Right atrium auricular region (tissue), 2 donors: ENCODE measurements around the gene ACSL4. TPM values are rescaled to one million over a fixed set of nuclear protein-coding genes. Genes with fewer than 3 reads are reported as not detected.

Source experiments
- DNase-seq: peaks from one replicate; pipeline ENCODE4 v3.0.0-alpha.2; 2019; ENCODE audit warnings: low spot score
- H3K27ac ChIP-seq, 2 donors: fragments of 200-600 bp; sonication (generic); 1 replicate in 1 of 2; 2 replicates in 1 of 2; pipeline ENCODE4 v1.5.1; 2016 to 2019
- H3K27me3 ChIP-seq, 2 donors: fragments of 200-600 bp; sonication (generic); one replicate each; pipeline versions ENCODE4 v1.5.1 to v1.6.0; 2017 to 2019
- H3K36me3 ChIP-seq: fragments of 200-600 bp; sonication (generic); one replicate; pipeline ENCODE4 v1.5.1; 2016
- H3K4me1 ChIP-seq, 2 donors: fragments of 200-600 bp; sonication (generic); one replicate each; pipeline versions ENCODE4 v1.5.1 to v1.6.0; 2017 to 2019
- H3K4me3 ChIP-seq, 2 donors: fragments of 200-600 bp; sonication (generic); 1 replicate in 1 of 2; 2 replicates in 1 of 2; pipeline ENCODE4 v1.5.1; 2017 to 2019; ENCODE audit warnings: mild to moderate bottlenecking in 1 of 2, moderate library complexity in 1 of 2
- H3K9me3 ChIP-seq, 2 donors: fragments of 200-600 bp; sonication (generic); one replicate each; pipeline ENCODE4 v1.5.1; 2019
- total RNA-seq, 2 donors: library from RNA; depleted of rRNA; stranded (reverse); fragments of >200 nt; gene quantifications; one replicate each; pipeline ENCODE4 v1.1.0, GENCODE V29; 2016
- TF ChIP-seq, protein P1 (sequence below), 2 donors: fragments of 200-600 bp; sonication (generic); IDR thresholded peaks; one replicate each; pipeline ENCODE4 v1.5.1; 2019; ENCODE audit warnings: antibody characterized with exemption in 2 of 2

The ACSL4 gene
- total RNA-seq, 2 donors from 2014 or later: 40.5 to 45.5 TPM

DNA sequence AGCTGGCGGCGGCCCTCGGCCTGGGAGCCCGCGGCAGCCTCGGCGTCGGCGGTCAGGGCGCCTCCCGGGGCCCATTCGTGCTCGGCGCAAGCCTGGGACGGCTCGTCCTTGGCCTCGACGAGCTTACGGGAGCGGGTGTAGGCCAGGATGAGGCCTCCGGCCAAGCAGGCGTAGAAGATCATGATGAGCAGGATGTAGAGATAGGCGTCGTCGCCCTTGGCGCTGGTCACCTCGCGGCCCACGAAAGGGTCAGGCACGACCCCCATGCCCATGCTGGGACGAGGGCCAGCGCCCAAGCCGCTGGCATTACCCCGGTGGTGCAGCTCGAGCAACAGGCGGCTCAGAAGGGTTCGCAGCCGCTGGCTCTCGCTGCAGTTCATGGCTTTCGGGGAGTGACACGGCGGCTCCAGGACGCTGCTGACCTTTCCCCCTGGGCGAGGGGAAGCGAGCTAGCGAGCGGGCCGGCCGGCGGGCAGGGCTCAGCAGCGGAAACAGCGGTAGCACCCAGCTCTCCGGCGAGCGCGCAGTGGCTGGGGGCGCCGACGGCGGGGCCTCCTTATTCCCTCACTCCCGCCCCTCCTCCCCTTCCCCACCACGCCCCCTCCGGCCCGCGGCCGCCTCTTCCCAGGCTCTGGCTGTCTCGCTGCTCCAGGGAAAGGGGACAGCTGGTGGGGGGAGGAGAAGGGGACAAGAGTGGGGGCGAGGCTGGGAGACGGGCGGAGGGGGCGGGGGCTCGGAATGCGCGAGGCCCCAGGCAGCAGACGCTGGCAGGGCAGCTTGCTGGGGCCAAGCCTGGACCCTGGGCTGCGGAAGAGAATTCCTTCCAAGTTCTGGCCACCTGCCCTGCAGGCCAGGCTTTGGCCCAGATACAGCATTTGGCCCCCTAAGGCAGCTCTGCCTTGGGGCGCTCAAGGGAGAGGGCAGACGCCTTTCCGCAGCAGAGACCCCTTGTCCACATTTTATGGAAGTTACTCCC, 108.1 kb downstream of the ACSL4 start, which contains the start of gene KCNE5:
Gene KCNE5 (minus strand): TSS at position 532 of the 976 bp plus-strand sequence. CDS start 152 bp downstream, at position 380.
- Histone ChIP-seq H3K27me3 (no peaks in the 10 kb centered on the region), H3K27ac (no peak within 1 kb of the TSS), H3K4me3 (peak within 1 kb of the TSS; percentile 11 to 38), H3K9me3 (no peaks in the 10 kb centered on the region), H3K36me3 (no peaks in the 10 kb centered on the region), H3K4me1 (no peaks in the 10 kb centered on the region)
- TF ChIP-seq, protein P1, sequence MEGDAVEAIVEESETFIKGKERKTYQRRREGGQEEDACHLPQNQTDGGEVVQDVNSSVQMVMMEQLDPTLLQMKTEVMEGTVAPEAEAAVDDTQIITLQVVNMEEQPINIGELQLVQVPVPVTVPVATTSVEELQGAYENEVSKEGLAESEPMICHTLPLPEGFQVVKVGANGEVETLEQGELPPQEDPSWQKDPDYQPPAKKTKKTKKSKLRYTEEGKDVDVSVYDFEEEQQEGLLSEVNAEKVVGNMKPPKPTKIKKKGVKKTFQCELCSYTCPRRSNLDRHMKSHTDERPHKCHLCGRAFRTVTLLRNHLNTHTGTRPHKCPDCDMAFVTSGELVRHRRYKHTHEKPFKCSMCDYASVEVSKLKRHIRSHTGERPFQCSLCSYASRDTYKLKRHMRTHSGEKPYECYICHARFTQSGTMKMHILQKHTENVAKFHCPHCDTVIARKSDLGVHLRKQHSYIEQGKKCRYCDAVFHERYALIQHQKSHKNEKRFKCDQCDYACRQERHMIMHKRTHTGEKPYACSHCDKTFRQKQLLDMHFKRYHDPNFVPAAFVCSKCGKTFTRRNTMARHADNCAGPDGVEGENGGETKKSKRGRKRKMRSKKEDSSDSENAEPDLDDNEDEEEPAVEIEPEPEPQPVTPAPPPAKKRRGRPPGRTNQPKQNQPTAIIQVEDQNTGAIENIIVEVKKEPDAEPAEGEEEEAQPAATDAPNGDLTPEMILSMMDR (IDR thresholded peaks at IDR 0.05): no peak
- no peak for DNase-seq

DNA sequence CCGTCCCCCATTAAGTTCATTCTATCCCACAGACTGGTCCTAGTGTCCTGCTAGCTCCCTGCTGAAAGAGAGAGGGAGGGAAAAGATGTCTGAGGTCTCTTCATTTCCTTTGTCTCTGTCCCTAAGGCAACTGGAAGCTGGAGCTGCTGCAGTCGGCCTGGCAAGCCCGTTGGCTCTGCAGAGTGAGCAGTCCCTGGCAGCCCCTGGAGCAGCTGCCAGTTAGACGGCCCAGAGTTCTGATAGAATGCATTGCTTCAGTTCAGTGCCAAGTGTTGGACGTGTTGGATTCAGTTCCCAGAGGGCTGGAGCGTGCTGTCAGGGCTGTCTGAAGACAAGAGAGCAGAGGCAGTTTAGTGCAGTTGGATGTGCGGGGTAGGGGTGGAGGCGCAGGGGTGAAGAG, 109.1 kb downstream of the ACSL4 start:
- Histone ChIP-seq H3K27ac (no peak overlapping the region), H3K36me3 (no peaks in the 10 kb centered on the region), H3K4me3 (no peak overlapping the region), H3K9me3 (no peaks in the 10 kb centered on the region), H3K4me1 (no peaks in the 10 kb centered on the region), H3K27me3 (no peaks in the 10 kb centered on the region)
- TF ChIP-seq, protein P1 (IDR thresholded peaks at IDR 0.05): no peak
- DNase-seq: no peak

DNA sequence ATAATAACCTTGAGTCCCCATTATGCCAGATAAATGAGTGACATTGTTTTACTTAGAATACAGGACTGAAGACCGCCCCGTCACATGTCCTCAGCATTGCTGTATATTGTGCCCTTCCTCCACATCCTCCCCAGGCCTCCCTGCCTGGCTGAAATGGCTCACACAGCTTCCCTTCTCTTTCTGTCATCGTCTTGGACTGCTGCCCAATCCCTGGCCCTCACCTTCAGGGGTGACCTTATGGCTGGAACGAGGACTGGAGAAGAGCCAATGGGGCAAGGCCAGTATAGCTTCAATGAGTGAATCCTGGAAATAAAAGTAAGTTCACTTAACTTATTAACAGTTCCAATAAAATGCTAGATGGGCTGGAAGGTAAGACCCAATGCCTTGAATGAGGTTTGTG, 110.8 kb downstream of the ACSL4 start:
- DNase-seq: no peak
- Histone ChIP-seq H3K36me3 (no peaks in the 10 kb centered on the region), H3K4me3 (no peak overlapping the region), H3K9me3 (no peaks in the 10 kb centered on the region), H3K27me3 (no peaks in the 10 kb centered on the region), H3K4me1 (no peaks in the 10 kb centered on the region), H3K27ac (no peak overlapping the region)
- TF ChIP-seq, protein P1 (IDR thresholded peaks at IDR 0.05): no peak

DNA sequence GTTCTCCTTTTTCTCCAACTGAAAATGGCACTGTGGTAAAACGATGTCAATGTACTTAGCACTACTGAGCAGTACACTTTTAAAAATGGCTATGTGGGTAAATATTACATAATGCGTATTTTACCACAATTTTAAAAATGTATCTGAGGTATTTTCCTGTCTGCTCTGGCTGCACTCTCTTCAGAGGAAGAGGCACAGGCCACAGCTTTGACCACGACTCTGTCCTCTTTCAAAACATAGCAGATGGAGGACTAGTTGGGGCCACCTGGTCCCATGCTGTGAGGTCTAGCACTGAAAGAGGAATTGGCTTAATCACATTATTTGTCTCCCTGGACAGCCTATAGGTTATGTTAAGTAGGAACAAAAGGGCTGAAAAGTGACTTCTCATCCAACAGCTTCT, 113.3 kb downstream of the ACSL4 start:
- TF ChIP-seq, protein P1 (IDR thresholded peaks at IDR 0.05): no peak
- Histone ChIP-seq H3K4me1 (no peaks in the 10 kb centered on the region), H3K9me3 (no peaks in the 10 kb centered on the region), H3K36me3 (no peaks in the 10 kb centered on the region), H3K4me3 (no peak overlapping the region), H3K27ac (no peak overlapping the region), H3K27me3 (no peaks in the 10 kb centered on the region)
- no peak for DNase-seq

DNA sequence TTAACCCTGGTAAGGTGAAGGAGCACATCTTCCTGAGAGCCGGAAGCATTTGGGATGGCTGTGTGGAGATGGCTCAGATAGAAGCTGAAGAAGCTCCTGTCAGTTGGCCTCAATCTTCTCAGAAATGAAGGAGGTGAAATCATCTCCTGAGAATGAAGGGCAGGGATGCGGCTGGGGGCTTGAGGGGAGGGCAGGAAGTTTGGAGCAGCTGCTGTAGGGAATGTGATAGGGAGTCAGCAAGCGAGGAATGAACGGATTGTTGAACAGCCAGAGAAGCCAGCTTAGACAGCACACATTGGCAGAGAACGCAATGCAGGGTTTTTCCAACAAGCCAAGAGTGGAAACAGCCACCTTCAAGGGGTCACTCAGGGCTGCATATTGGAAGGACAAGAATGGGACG, 118.1 kb downstream of the ACSL4 start:
- DNase-seq: no peak
- TF ChIP-seq, protein P1 (IDR thresholded peaks at IDR 0.05): no peak
- no peak overlapping the region for H3K27ac ChIP-seq
- H3K27me3 ChIP-seq: no peaks in the 10 kb centered on the region
- no peaks in the 10 kb centered on the region for H3K36me3 ChIP-seq
- no peaks in the 10 kb centered on the region for H3K9me3 ChIP-seq
- H3K4me3 ChIP-seq: no peak overlapping the region
- H3K4me1 ChIP-seq: no peaks in the 10 kb centered on the region
